GM19397 (cell line): ENCODE data around the gene PRDM16.
"Not testable (repeated sequence)": the region's sequence is repeated elsewhere in the genome, so short reads cannot be mapped to it uniquely, and the experiment has no call there.

Source experiments
- ATAC-seq: cut with Tn5 transposase; IDR thresholded peaks from one replicate; pipeline ENCODE4 v1.9.1; 2021; ENCODE audit warnings: mild to moderate bottlenecking, moderate library complexity; ENCODE audit not compliant: unreplicated experiment

The PRDM16 gene

DNA sequence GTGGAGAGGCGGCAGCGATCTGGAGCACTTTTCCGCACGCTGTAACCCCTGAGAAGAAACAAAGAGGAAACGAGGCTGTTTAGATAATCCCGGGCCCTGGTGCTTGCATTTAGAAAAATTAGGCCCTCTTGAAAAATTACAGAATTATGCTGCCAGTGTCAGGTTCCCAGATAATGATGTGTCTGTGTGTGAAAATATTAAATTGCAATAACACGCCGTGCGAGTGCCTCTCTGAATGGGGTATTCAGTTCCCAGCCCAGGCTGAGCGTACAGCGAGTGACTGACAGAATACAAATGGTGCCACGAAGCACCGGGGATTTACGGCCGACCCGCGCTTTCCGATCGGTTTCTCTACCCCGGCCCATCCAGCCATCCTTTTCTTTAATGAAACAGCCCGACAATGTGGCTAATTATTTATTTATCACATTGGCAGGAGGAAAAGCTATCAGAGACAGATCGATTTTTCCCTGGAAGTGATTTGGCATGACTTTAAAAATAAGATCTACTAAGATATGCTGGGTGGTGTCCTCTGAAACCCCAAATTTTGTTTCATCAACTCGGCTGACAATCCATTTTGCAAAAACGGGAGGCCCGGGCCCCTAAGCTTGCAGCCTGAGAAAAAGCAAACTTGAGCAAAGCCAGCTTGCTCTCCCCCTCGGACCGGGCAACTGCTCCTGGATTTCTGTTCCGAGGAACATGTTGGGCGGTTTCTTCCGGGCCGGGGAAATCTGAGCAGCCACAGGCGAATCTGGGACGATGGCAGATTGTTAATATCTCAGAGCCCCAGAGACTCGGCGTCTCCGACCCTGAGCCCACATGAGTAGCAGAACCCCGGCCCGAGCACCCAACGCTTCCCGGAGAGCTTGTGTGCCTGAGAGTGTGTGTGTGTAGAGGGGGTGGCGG lies 11.3 kb downstream of the PRDM16 start:
- ATAC-seq: no peak

DNA sequence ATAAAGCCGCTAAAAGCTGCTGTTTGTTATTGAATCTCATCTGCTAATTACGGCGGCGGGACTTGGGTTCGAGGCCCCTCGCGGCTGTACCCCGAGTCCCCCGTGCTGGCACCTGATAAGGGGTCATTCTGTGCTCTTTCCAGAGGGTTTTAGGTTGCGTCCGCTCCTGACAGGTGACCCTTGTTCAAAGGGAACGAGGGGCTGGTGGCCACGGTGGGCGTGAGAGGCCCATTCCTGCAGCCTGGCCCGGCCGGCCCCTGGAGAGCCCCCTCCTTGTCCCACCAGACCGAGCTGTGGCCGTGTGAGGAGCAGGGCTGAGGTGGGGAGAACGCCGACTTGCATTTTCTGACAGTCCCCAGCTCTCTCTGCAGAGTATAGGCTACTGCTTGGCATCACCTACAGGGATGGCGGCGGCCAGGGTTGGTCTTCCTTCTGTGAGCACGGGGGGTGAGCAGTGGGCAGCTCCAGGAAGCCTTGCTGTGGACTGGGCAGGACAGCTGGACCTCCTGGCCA lies 12.2 kb downstream of the PRDM16 start:
- no peak for ATAC-seq

DNA sequence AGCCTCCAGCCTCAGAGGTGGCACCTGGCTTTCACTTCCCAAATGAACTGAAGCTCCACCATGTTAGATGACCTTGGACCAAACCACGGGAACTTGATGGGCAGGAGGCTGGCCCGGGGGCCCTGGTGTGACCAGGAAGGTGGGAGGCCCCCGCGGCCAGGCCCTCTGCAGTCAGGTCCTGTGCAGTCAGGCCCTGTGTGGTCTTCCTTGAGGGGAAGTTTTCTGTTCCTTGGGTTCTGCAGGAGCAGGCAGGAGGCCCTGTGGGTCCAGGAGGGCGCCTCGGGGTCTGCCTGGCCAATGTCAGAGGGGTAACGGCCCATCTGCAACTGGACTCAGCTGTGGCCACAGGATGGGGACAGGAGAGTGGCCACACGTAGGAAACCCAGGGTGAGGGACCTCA lies 13.0 kb downstream of the PRDM16 start:
- ATAC-seq: no peak

GRCh38 chr1:3082571-3083516 lies 13.8 kb downstream of the PRDM16 start:
- ATAC-seq: no peak

GRCh38 chr1:3084154-3084553 lies 15.2 kb downstream of the PRDM16 start:
- ATAC-seq: no peak

- ATAC-seq: no peak
Observed at GRCh38 chr1:3084726-3085125, 15.7 kb downstream of the PRDM16 start.

- no peak for ATAC-seq
Observed at GRCh38 chr1:3085721-3086120, 16.7 kb downstream of the PRDM16 start.

GRCh38 chr1:3086272-3086974 lies 17.4 kb downstream of the PRDM16 start:
- ATAC-seq: no peak

GRCh38 chr1:3087049-3087448 lies 18.0 kb downstream of the PRDM16 start:
- no peak for ATAC-seq

GRCh38 chr1:3087946-3088668 lies 19.1 kb downstream of the PRDM16 start:
- ATAC-seq: not testable (repeated sequence)

DNA sequence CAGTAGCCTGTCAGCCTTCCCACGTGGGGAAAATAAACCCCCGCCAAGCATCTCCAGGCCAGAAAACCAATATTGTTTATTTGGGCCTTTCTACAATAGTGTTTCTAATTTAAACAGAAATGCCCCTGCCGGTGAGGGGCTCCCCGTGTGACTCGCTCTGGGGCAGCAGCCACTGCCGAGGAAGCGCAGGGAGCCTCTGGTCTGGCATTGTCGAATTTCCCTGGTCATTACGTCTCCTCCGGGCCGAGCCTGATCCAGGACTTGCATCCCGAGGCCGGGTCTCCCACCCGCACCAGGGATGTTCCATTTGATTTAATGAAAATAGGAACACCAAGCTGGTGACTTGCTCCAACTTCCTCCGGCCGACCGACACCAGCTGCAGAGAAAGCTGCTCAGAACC lies 20.5 kb downstream of the PRDM16 start:
- no peak for ATAC-seq

DNA sequence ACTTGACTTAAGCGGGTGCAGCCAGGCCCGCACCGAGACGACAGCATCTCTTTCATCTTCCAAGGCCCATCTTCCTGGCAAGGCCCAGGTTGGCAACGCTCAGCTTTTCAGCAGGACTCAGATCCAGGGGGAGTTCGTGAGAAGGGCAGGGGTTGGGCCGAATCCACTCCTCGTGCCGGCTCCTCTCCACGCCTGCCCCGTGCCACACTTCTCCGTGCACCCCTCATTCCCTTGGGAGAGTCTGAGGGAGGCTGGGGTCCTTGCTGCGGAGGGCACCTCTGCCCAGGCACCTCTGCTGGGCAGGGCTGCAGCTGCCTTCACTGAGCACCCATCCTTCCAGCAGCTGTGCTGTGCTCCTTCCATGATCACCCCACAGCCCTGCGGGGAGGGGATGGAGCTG lies 22.3 kb downstream of the PRDM16 start:
- ATAC-seq: no peak

DNA sequence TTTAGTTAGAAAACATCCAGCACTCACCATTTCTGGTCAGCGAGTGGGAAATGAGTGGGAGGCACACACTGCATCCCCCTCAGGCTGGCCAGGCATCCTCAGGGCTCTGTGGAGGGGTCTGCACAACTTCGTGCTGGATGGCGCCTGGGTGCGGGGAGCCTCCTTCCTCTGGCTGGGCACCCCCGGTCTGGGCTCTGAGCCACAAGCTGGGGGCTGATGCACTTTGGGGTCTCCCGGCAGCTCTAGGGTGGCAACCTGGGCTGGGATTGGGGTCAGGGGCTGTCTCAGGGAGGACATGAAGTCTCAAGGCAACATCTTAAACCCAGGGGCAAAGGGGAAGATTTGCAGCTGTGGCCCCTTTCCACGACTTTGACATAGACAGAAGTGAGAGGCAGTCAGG lies 23.5 kb downstream of the PRDM16 start:
- no peak for ATAC-seq

- no peak for ATAC-seq
Observed at GRCh38 chr1:3093898-3094626, 25.1 kb downstream of the PRDM16 start.

GRCh38 chr1:3094863-3095780 lies 26.1 kb downstream of the PRDM16 start:
- ATAC-seq: no peak

DNA sequence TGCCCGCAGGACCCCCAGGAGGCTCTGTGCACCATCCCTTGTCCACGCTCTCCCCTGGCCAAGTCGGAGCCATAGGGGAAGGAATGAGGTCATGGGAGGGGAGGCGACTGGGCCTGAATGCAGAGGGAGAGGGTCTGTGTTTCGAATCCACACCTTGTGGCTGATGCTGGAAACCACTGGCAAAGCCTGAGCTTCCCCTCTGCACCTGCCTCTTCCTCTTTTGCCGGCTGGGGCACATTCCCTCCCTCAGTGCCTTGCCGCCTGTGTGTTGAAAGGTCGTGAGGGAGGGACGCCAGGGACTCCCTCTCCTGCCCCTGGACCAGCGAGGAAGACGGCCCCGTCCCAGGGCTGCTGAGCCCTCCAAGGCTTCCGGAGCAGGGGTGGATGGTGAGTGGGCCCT lies 27.3 kb downstream of the PRDM16 start:
- ATAC-seq: no peak

- no peak for ATAC-seq
Observed at GRCh38 chr1:3097231-3097630, 28.2 kb downstream of the PRDM16 start.

GRCh38 chr1:3097861-3098260 lies 28.9 kb downstream of the PRDM16 start:
- no peak for ATAC-seq

DNA sequence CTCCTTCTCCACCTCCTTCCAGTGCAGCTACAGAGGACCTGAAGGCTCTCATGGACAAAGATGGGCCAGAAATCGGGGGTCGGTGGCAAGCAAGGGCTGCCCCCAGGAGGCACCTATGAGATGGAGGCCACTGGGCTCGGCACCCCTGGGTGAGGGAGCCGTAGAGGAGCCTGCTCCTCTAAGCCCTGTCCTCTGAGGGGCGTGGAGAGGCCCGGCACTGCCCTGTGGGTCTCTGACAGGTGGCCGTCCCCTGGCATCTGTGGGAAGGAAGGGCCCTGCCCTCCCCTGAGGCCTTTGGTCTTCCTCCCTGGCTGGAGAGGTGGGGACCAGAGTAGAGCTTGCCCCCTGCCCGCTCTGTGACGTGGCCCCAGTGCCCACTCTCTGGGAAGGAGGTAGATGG lies 30.9 kb downstream of the PRDM16 start:
- ATAC-seq: no peak
